Measurements from ENCODE around the gene C6orf52. TPM values are rescaled to one million over a fixed set of nuclear protein-coding genes. Genes with fewer than 3 reads are reported as not detected.

The C6orf52 gene
- polyA plus RNA-seq, 1 of the 3 experiments (the other 2 are of a cell fraction) = 1.4 TPM

- Histone ChIP-seq H3K9ac (peak overlapping the region; percentile 60), H3K27ac (ENCODE audit: low read depth in 2 of 2, low read length in 1 of 2) (peak overlapping the region; percentile 33 to 78; a peak in 3 of 4 replicates), H3K4me1 (ENCODE audit: control insufficient read depth in 1 of 2, insufficient read depth in 2 of 2, low read depth in 1 of 2, low read length in 1 of 2) (peaks cover 9 to 16% of the 10 kb centered on the region in 2 experiments; a peak in 2 of 4 replicates), H3K4me3 (ENCODE audit: low read depth in 2 of 2, low read length in 1 of 2) (peak overlapping the region; percentile 53), H3K9me2 (no peaks in the 10 kb centered on the region), H4K20me1 (ENCODE audit: insufficient read depth) (no peaks in the 10 kb centered on the region), H2AFZ (ENCODE audit: low read depth) (peak overlapping the region; percentile 60; the same call in 1 of the 2 replicates), H3K4me2 (peak overlapping the region; percentile 75; the same call in 1 of the 2 replicates), H3F3A (replicated peaks; ENCODE audit: insufficient read depth) (peaks cover 7% of the 10 kb centered on the region), H3K9me3 (no peaks in the 10 kb centered on the region), H3K36me3 (replicated peaks in 1 of 2; ENCODE audit: control insufficient read depth in 1 of 2, insufficient read depth in 2 of 2, low read length in 1 of 2) (peaks cover 0 to 5% of the 10 kb centered on the region in 2 experiments), H3K27me3 (ENCODE audit: insufficient read depth) (no peaks in the 10 kb centered on the region), H3K79me2 (ENCODE audit: insufficient read depth) (peaks cover 21% of the 10 kb centered on the region)
- DNase-seq = peak; percentile 22
- ChIA-PET POLR2A (interaction anchor here (0.9 to 4.7 kb wide), 6 partner anchors 25 to 238 kb away, joined by 3 to 66 read pairs (median 4); partner anchors contain the start of genes C6orf52, PAK1IP1 and TMEM14B), CTCF (interaction anchor here (0.9 to 1.4 kb wide), 4 partner anchors 9 to 213 kb away, joined by 3 read pairs; no protein-coding TSS in a partner anchor)
- WGBS (ENCODE audit: low lambda C conversion rate) = 96% methylated on average over 8 of the region's 49 CpGs
- TF ChIP-seq ELF1 (IDR thresholded peaks at IDR 0.05) (peak; percentile 57), MAX (IDR thresholded peaks at IDR 0.05; ENCODE audit: low read depth) (0 out of 2 replicates have a peak, but pooled peaks have one; percentile 19), GABPA (IDR thresholded peaks at IDR 0.05; ENCODE audit: low read depth) (peak; percentile 59), EZH2phosphoT487 (IDR thresholded peaks at IDR 0.05; ENCODE audit: borderline replicate concordance, low read depth) (no peak), POLR2AphosphoS5 (IDR thresholded peaks at IDR 0.05; ENCODE audit: low read depth, low read length) (0 out of 2 replicates have a peak, but pooled peaks have one; percentile 14)
These were observed 26.0 kb upstream of the C6orf52 start for GRCh38 chr6:10720265-10720959.

- ChIA-PET CTCF (interaction anchor here (0.6 to 1.4 kb wide), 4 partner anchors 9 to 209 kb away, joined by 3 read pairs; no protein-coding TSS in a partner anchor), POLR2A (interaction anchor here (1.0 to 4.7 kb wide), 4 partner anchors 25 to 164 kb away, joined by 3 to 66 read pairs (median 4); partner anchors contain the start of genes C6orf52, PAK1IP1 and TMEM14B)
- Histone ChIP-seq H3K79me2 (ENCODE audit: insufficient read depth) (peaks cover 19% of the 10 kb centered on the region), H3K36me3 (replicated peaks in 1 of 2; ENCODE audit: control insufficient read depth in 1 of 2, insufficient read depth in 2 of 2, low read length in 1 of 2) (peaks cover 0 to 2% of the 10 kb centered on the region in 2 experiments), H3K4me1 (ENCODE audit: control insufficient read depth in 1 of 2, insufficient read depth in 2 of 2, low read depth in 1 of 2, low read length in 1 of 2) (peaks cover 9 to 16% of the 10 kb centered on the region in 2 experiments; a peak in 2 of 4 replicates), H3K9ac (peak overlapping the region; percentile 60), H3K27ac (ENCODE audit: low read depth in 2 of 2, low read length in 1 of 2) (peak overlapping the region; percentile 33 to 78; a peak in 3 of 4 replicates), H4K20me1 (ENCODE audit: insufficient read depth) (no peaks in the 10 kb centered on the region), H3F3A (replicated peaks; ENCODE audit: insufficient read depth) (peaks cover 7% of the 10 kb centered on the region), H3K27me3 (ENCODE audit: insufficient read depth) (no peaks in the 10 kb centered on the region), H3K9me2 (no peaks in the 10 kb centered on the region), H3K4me3 (ENCODE audit: low read depth in 2 of 2, low read length in 1 of 2) (peak overlapping the region; percentile 53; a peak in 3 of 4 replicates), H3K9me3 (no peaks in the 10 kb centered on the region), H2AFZ (ENCODE audit: low read depth) (peak overlapping the region; percentile 60; the same call in 1 of the 2 replicates), H3K4me2 (peak overlapping the region; percentile 75; the same call in 1 of the 2 replicates)
- WGBS (ENCODE audit: low lambda C conversion rate) = 46% methylated on average over 10 of the region's 21 CpGs
- TF ChIP-seq CTCF (IDR thresholded peaks at IDR 0.05) (no peak), REST (IDR thresholded peaks at IDR 0.05; ENCODE audit: low read depth, low read length) (no peak), GABPA (IDR thresholded peaks at IDR 0.05; ENCODE audit: low read depth) (no peak), ZBTB33 (IDR thresholded peaks at IDR 0.05; ENCODE audit: borderline replicate concordance, low read depth) (no peak), FOXM1 (IDR thresholded peaks at IDR 0.05; ENCODE audit: low read depth) (no peak), PBX3 (IDR thresholded peaks at IDR 0.05) (no peak), RCOR1 (IDR thresholded peaks at IDR 0.05; ENCODE audit: low read length) (no peak)
- DNase-seq = peak; percentile 44
These were observed 25.5 kb upstream of the C6orf52 start for GRCh38 chr6:10719964-10720264.
